Dedifferentiated amniotic fluid mesenchymal stem cell (primary cell): ENCODE data around the gene WDR6.
"Not testable (repeated sequence)": the region's sequence is repeated elsewhere in the genome, so short reads cannot be mapped to it uniquely, and the experiment has no call there.

ENCODE experiments used
- DNase-seq: peaks from one replicate; pipeline ENCODE4 v3.0.0-alpha.2; 2016; ENCODE audit errors: extremely low spot score

Gene WDR6

DNA sequence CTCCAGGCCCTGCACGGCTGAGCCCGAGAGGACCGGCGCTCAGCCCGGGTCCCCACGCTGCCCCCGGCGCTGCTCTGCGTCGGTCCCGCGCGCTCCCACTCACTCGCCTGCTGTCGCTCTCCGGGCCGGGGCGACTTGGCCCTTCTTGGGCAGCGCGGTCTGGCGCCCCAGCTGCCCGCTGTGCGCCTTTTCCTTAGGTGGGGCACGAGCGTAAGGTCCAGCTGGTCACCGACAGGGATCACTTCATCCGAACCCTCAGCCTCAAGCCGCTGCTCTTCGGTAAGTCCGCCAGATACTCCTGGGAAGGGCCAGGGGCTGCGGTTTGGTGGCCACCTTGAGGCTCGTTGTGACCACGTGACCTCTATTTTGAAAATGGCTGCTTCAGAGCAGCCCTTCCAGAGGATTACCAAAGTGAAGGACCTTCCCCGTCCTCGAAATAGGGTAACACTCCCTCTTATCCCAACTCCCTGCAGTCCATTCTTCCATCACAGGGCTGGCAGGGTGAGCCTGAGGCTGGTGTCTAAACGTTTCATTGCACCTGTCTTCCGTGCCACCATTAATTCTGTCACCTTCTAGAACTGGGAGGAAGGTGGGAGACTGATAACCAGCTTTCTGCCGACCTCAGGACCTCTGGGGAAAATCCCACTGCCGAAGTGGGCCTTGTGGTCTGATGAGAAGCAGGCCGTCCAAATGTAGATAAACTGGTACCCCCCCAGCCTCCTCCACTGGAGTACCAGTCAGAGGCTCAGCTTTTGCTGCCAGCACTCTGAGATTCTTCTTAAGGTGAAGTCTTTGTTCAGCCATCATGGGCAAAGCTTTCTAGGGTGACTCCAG is 16.3 kb upstream of the WDR6 start:
- no peak for DNase-seq

DNA sequence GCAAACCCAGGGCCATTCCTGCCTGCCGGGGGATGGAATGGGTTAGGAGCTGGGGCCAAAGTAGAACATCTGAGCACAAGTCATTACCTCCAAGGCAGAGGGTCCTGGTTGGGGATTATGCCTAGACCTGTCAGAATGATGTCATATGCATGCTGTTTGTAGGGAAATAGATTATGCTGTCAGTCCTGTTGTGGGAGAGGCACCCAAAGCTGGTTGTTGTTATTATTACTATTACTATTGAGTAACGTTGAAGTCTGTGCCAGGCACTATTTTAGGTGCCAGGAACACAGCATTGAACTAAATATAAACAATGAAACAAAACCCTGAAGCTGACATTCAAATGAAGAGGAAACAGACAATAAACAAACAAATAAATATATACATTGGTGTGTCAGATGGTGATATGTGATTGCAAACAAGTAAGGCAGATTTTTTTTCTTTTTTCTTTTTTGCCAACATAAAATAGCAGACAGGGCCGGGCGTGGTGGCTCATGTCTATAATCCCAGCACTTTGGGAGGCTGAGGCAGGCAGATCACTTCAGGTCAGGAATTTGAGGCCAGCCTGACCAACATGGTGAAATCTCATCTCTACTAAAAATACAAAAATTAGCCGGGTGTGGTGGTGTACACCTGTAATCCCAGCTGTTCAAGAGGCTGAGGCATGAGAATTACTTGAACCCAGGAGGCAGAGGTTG is 15.2 kb upstream of the WDR6 start:
- DNase-seq: no peak

DNA sequence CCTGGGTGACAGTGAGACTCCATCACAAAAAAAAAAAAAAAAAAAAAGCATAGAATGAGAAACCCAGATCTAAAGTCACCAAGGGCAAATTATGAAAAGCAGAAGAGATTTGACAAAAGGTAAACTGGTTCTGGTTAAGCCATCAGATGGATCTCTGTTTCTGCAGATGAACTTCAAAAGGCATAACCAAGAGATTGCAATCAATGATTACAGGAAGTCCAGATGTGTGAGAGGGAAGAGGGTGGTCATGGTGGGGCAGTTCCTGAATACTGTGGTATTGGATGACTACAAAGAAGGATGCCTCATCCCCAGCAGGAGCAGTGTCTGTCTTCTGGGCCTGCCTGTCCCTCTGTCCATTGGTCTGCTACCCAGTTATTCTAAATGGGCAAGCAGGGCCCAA is 13.4 kb upstream of the WDR6 start:
- no peak for DNase-seq

DNA sequence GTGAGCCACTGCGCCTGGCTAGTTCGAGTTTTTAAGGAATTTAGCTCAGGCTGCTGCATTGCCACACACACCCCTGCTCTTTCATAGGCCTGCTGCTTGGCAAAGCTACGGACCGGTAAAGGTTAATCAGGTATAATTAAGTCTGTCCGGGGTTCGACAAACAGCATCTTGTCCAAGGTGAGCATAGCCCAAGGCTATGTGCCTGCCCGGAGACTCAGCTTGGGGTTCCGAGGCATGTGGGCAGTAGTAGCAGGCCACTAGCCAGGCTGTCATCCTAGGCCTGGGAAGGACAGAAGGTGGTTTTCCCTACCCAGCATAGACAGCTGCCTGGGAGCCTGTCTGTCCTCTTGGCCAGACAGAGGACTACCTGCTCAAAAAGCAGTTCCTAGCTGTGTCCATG is 10.6 kb upstream of the WDR6 start:
- DNase-seq: no peak

DNA sequence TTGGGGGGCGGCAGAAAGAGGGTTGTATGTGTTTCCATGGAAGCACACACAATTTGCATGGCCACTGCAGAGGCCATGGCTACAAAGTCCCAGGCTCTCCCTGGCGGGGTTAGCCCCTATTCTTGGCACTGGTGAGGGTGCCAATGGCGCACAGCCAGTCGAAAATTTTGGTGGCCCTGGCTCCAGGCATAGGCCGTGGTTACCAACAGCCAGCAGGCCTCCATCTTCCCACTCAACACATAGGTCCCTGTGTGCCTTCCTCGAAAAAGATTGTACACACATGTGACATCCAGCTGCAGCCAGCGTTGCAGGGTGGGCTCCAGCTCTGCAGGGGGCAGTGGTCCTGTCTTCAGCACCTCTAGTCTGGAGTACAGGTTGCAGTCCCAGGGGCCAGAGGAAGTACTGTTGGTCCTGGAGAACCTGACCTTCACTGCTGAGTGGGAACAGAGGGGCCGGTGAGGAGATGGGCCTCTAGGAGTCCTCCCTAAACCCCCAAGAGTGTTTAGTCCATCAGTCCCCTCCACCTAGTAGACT is 10.0 kb upstream of the WDR6 start:
- no peak for DNase-seq

DNA sequence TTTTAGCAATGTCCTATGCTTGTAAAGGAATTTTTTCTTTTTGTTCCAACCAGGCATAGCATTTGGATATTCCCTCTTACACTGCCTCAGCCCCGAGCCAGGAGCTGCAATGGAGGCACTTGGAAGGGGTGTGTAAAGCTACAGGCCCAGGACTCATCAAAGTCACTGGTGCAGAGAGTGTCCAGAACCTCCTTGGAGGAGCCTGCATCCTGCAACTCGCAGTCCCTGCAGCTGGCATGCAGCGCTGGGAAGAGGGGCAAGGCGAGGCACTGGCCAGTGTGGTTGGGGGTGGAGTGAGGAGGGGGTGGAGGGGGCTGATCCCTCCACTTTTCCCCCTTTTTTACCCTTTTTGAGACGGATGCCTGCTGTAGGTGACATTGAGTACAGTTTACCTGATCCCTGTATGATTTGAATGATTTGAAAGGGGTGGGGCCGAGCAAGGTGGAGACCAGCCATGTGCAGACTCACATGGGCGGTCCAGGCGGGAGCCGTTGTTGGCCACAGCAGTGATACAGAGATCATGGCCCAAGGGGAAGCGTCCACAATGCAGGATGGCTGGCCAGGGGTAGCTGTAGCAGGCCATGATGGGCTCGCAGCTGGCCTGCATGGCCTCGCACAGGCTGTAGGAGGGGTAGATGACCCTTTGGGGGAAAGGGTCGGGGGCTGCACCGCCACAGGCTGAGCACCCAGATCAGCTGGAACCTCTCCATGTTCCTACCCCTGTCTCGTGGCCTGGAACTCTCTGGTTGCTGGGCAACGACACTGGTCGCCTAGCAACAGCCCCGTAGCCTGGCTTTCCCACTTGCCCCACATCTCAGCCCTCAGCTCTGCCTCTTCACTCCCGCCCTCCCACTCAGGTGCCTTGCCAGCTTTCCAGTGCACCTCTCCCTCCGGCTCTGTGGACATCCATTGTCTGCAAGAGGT is 9.2 kb upstream of the WDR6 start:
- no peak for DNase-seq

DNA sequence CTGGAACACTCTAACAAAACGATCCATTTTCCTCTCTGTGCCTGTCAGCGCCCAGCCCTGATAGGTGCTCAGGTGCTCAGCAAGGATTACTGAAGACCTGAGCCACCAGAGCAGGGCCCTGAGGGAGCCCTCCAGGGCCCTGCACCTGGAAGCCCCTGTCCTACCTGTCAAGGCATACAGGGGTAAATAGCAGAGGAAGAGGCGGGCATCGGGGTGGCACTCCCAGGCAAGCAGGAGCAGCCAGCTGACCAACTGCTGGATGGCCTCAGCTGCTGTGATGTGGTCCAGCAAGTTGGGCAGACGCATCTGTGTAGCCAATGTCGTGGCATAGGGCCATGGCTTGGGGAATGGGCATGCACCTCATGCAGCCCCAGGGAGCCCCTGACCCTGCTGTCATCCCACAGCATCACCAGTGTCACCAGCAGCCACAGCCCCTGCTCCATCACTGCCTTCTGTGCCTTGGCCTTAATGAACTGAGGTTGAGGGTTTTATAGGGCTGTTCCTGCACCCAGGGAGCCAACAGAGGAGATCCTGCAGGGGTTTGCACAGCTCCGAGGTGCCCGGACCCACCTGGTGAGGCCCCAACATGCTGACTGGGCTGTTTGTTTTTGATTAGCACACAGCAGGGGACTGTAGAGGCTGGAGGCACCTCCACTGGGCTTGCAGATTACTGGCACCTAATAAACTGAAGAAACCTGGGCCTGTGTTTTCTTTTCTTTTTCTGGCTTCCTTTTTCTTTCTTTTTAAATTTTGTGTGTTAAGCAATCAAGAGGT is 7.9 kb upstream of the WDR6 start:
- no peak for DNase-seq

DNA sequence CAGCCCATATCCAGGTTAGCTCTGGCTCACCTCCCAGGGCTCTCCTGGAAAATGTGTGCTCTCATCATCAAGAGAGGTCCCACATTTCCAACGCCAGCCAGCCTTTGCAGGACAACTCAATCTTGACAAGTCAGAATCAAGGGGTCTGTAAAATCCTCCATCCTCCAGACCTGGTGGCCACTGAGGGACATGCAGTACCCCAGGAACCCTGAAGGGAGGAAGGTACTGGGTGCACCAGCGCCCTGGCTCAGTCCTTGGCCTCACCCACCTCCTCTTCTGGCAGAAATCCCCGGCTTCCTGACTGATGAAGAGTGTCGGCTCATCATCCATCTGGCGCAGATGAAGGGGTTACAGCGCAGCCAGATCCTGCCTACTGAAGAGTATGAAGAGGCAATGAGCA is 6.0 kb upstream of the WDR6 start:
- no peak for DNase-seq

DNA sequence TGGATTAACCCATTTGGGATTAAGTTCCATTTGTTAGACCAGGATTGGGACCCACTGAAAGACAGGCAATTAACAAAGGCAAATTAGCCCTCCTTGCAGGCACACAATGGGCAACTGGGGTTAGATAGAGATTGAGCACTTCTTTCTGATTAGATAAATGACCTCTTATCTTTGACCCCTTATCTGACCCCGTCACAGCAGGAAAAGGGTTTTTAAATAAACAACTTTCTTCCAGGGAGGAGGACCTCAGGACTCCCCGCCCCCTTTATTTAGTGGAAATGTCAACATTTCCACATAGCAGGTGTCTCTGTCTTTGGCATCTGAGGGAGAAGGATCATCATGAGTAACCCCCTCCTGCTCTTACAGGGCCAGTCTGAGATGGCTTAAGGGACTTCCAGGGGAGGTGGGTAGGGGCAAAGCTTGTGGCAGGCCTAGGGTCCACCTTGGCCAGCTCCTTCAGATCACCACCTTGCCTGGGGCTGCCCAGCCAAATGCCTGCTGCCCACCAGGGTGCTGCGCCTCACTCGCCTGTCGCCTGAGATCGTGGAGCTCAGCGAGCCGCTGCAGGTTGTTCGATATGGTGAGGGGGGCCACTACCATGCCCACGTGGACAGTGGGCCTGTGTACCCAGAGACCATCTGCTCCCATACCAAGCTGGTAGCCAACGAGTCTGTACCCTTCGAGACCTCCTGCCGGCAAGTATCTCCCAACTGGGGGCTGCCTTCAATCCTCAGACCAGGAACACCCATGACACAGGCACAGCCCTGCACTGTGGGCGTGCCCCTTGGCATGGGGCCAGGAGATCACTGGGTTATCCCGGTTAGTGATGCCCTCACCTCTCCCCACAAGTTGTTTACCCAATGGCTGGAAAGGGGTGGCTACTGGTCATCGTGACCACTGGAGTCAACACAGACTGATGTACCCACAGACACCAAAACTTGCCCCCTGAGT is 2.6 kb upstream of the WDR6 start:
- DNase-seq: no peak

DNA sequence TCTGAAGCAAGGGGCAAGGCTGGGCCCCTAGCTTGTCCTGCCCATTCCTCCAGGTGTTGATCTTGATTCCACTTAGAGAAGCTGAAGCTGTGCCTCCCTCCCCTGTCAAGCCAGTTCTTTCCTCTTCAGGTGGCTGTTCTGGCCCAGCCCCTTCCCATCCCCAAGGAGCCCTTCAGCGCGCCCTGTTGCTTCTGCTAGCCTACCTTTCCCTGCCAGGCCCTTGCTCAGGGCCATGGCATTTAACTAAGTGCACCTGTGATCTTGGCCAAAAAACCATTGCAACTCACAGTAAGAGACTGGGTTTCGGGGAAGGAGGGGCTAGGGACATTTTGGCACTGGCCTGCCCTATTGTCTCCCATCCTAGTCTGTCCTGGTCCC is 1.9 kb upstream of the WDR6 start:
- no peak for DNase-seq

DNA sequence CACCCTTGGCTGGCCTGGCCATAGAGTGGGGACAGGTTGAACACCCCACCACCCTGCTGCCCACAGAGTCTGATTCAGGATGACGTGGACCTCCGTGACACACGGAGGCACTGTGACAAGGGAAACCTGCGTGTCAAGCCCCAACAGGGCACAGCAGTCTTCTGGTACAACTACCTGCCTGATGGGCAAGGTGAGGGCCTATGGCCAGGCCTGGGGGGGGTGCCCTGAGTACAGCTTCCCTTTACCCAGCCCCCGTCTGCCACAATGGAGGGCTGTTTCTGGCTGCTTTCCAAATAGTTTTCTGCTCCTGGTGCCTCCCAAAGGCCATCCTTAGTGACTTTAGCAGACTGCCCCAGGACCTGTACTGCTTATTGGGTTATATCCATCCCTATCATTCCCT is 1.2 kb upstream of the WDR6 start:
- no peak for DNase-seq

DNA sequence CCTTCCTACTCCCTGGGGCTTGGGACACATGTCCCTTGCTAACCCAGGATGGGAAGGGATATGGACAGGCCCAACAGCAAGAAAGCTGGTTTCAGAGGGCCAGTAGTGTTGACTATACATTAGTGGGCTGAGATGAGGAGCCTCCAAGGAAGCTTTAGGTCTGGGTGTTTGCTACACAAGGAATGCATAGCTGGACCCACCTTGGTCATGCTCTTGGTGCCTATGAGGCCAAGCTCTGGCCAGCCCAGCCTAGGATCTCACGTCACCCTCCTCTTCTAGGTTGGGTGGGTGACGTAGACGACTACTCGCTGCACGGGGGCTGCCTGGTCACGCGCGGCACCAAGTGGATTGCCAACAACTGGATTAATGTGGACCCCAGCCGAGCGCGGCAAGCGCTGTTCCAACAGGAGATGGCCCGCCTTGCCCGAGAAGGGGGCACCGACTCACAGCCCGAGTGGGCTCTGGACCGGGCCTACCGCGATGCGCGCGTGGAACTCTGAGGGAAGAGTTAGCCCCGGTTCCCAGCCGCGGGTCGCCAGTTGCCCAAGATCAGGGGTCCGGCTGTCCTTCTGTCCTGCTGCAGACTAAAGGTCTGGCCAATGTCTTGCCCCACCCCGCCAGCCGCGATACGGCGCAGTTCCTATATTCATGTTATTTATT is 653 bp upstream of the WDR6 start:
- DNase-seq: no peak

DNA sequence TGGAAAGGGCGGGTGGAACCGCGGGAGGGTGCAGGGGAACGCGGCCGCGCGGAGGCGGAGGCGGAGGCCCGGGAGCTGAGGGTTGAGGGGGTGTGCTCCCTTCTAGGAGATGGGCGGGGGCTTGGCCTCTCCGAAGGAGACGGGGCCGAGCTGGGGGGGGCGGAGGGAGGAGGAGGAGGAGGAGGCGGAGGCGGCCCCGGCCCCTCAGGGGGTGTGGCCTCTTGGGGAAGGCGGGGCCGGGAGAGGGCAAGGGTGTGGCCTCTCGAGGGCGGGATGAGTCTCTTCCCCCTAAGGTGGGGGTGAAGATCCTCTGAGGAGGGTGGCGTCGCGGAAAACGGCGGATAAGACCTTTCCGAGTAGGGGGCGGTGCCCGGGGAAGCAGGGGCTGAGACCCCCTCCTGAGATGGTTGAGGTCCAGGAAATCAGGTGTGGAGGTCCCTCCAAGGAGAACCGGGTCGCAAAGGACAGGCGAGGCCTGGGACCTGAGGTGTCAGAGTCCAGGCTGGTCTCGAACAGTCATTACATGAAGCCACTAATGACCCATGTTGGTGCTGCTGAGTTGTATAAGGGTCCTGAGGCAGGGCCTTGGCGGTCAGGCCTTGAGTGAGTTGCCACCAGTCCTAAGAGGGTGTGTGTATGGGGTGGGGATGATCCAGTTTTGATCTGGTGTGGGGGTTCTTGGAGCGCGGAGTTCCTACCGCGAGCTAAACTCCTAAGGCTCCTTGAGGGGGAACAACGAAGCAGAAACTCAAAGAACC is 759 bp downstream of the WDR6 start:
- peak; percentile 76 for DNase-seq

DNA sequence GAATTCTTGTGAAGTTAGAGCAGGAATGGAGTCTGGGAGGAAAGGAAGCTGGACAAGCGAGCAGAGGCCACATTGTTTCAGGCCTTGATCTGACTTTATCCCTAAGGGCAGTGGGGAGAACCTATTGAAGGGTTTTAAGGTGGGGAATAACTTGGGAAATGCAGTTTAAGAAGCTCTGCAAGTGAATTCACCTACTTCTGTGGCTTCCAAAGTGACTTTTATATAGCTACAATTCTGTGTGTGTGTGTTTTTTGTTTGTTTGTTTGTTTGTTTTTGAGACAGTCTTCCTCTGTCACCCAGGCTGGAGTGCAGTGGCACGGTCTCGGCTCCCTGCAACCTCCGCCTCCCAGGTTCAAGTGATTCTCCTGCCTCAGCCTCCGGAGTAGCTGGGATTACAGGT is 1.4 kb downstream of the WDR6 start:
- DNase-seq: not testable (repeated sequence)

DNA sequence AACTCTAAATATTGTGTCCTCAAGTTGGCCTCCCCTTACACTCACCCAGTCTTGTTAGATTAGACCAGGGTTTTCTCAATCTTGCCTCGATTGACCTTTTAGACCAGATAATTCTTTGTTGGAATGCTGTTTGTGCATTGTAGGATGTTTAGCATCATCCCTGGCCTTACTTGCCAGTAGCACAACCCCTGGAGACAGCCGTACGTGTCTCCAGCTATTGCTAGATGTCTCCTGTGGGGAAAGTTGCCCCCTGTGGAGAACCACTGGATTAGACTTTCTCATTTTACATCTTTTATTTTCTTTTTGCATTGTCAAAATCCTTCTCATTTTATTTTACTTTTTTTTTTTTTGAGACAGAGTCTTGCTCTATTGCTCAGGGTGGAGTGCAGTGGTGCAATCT is 2.2 kb downstream of the WDR6 start:
- no peak for DNase-seq

DNA sequence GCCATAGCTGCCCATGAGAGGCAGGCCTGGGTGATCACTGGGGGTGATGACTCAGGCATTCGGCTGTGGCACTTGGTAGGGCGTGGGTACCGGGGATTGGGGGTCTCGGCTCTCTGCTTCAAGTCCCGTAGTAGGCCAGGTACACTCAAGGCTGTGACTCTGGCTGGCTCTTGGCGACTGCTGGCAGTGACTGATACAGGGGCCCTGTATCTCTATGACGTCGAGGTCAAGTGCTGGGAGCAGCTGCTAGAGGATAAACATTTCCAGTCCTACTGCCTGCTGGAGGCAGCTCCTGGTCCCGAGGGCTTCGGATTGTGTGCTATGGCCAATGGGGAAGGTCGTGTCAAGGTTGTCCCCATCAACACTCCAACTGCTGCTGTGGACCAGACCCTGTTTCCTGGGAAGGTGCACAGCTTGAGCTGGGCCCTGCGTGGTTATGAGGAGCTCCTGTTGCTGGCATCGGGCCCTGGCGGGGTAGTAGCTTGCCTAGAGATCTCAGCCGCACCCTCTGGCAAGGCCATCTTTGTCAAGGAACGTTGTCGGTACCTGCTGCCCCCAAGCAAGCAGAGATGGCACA is 5.3 kb downstream of the WDR6 start:
- DNase-seq: no peak

DNA sequence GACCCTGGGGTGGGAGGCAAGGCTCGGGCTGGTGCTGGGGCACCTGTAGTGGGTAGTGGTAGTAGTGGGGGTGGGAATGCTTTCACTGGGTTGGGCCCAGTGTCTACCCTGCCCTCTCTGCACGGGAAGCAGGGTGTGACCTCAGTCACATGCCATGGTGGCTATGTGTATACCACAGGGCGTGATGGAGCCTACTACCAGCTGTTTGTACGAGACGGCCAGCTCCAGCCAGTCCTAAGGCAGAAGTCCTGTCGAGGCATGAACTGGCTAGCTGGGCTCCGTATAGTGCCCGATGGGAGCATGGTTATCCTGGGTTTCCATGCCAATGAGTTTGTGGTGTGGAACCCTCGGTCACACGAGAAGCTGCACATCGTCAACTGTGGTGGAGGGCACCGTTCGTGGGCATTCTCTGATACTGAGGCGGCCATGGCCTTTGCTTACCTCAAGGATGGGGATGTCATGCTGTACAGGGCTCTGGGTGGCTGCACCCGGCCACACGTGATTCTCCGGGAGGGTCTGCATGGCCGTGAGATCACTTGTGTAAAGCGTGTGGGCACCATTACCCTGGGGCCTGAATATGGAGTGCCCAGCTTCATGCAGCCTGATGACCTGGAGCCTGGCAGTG is 6.0 kb downstream of the WDR6 start:
- no peak for DNase-seq
